Hepatocyte (in vitro differentiated cells): ENCODE results near the gene RIC8B.

Experiments
- CTCF ChIP-seq: fragments of 200-600 bp; sonication (generic); IDR thresholded peaks from 2 replicates; pipeline ENCODE4 v1.5.1; 2016; ENCODE audit warnings: antibody characterized with exemption, mild to moderate bottlenecking; ENCODE audit not compliant: poor library complexity
- EZH2 ChIP-seq: fragments of 200-600 bp; sonication (generic); IDR thresholded peaks from 2 replicates; pipeline ENCODE4 v1.6.1; 2016; ENCODE audit warnings: antibody characterized with exemption, mild to moderate bottlenecking, borderline replicate concordance
- EZH2phosphoT487 ChIP-seq: fragments of 200-600 bp; sonication (generic); IDR thresholded peaks from one replicate; pipeline ENCODE4 v1.6.1; 2018; ENCODE audit warnings: antibody characterized with exemption, mild to moderate bottlenecking, low read depth, moderate library complexity; ENCODE audit not compliant: unreplicated experiment, severe bottlenecking

- TF ChIP-seq CTCF = no peak
- TF ChIP-seq EZH2 = no peak
- TF ChIP-seq EZH2phosphoT487 = no peak
Observed at GRCh38 chr12:106896603-106897002, 122.1 kb downstream of the RIC8B start.
